ENCODE data around the gene C1QTNF12. TPM values are rescaled to one million over a fixed set of nuclear protein-coding genes. Genes with fewer than 3 reads are reported as not detected.

Gene C1QTNF12
- polyA plus RNA-seq, 1 of the 3 experiments (the other 2 are of a cell fraction), result 0.59 TPM

GRCh38 chr1:1262758-1263157 is 16.2 kb upstream of the C1QTNF12 start:
- Histone ChIP-seq H3K9me3 (no peaks in the 10 kb centered on the region), H3K9me2 (no peaks in the 10 kb centered on the region), H4K20me1 (ENCODE audit: insufficient read depth) (peaks cover 53% of the 10 kb centered on the region), H3K4me3 (ENCODE audit: low read depth in 2 of 2, low read length in 1 of 2) (no peak overlapping the region), H3F3A (replicated peaks; ENCODE audit: insufficient read depth) (peaks cover 17% of the 10 kb centered on the region), H3K4me2 (no peak overlapping the region), H3K27me3 (ENCODE audit: insufficient read depth) (no peaks in the 10 kb centered on the region), H3K79me2 (ENCODE audit: insufficient read depth) (peaks cover 54% of the 10 kb centered on the region), H3K36me3 (replicated peaks in 1 of 2; ENCODE audit: control insufficient read depth in 1 of 2, insufficient read depth in 2 of 2, low read length in 1 of 2) (peaks cover 19 to 58% of the 10 kb centered on the region in 2 experiments), H2AFZ (ENCODE audit: low read depth) (no peak overlapping the region), H3K4me1 (ENCODE audit: control insufficient read depth in 1 of 2, insufficient read depth in 2 of 2, low read depth in 1 of 2, low read length in 1 of 2) (peaks cover 0 to 4% of the 10 kb centered on the region in 2 experiments; a peak in 2 of 4 replicates), H3K27ac (ENCODE audit: low read depth in 2 of 2, low read length in 1 of 2) (no peak overlapping the region), H3K9ac (no peak overlapping the region)
- DNase-seq, result no peak
- 100% methylated on average over 3 of the region's 8 CpGs for WGBS (ENCODE audit: low lambda C conversion rate)
- ChIA-PET CTCF (interaction anchor here (0.6 to 1.0 kb wide), 2 partner anchors 12 to 339 kb away, joined by 4 read pairs; no protein-coding TSS in a partner anchor), POLR2A (interaction anchor here (0.7 kb wide), 1 partner anchor 142 kb away, joined by 3 read pairs; no protein-coding TSS in a partner anchor)
- TF ChIP-seq FOXM1 (IDR thresholded peaks at IDR 0.05; ENCODE audit: low read depth) (no peak), GABPA (IDR thresholded peaks at IDR 0.05; ENCODE audit: low read depth) (no peak), EZH2phosphoT487 (IDR thresholded peaks at IDR 0.05; ENCODE audit: borderline replicate concordance, low read depth) (no peak), JUND (IDR thresholded peaks at IDR 0.05) (no peak)
- TF ChIP-seq, protein P1, sequence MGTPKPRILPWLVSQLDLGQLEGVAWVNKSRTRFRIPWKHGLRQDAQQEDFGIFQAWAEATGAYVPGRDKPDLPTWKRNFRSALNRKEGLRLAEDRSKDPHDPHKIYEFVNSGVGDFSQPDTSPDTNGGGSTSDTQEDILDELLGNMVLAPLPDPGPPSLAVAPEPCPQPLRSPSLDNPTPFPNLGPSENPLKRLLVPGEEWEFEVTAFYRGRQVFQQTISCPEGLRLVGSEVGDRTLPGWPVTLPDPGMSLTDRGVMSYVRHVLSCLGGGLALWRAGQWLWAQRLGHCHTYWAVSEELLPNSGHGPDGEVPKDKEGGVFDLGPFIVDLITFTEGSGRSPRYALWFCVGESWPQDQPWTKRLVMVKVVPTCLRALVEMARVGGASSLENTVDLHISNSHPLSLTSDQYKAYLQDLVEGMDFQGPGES (IDR thresholded peaks at IDR 0.05; ENCODE audit: low read depth, low read length), result no peak

- POLR2A ChIA-PET, result interaction anchor here (0.7 kb wide), 1 partner anchor 141 kb away, joined by 3 read pairs; no protein-coding TSS in a partner anchor
- 94% methylated on average over 15 of the region's 17 CpGs for WGBS (ENCODE audit: low lambda C conversion rate)
- Histone ChIP-seq H3K9ac (no peak overlapping the region), H3F3A (replicated peaks; ENCODE audit: insufficient read depth) (peaks cover 17% of the 10 kb centered on the region), H3K9me3 (no peaks in the 10 kb centered on the region), H2AFZ (ENCODE audit: low read depth) (no peak overlapping the region), H3K36me3 (replicated peaks in 1 of 2; ENCODE audit: control insufficient read depth in 1 of 2, insufficient read depth in 2 of 2, low read length in 1 of 2) (peaks cover 19 to 52% of the 10 kb centered on the region in 2 experiments), H3K27ac (ENCODE audit: low read depth in 2 of 2, low read length in 1 of 2) (no peak overlapping the region), H3K27me3 (ENCODE audit: insufficient read depth) (no peaks in the 10 kb centered on the region), H3K4me3 (ENCODE audit: low read depth in 2 of 2, low read length in 1 of 2) (no peak overlapping the region), H4K20me1 (ENCODE audit: insufficient read depth) (peaks cover 50% of the 10 kb centered on the region), H3K79me2 (ENCODE audit: insufficient read depth) (peaks cover 48% of the 10 kb centered on the region), H3K9me2 (no peaks in the 10 kb centered on the region), H3K4me1 (ENCODE audit: control insufficient read depth in 1 of 2, insufficient read depth in 2 of 2, low read depth in 1 of 2, low read length in 1 of 2) (peaks cover 0 to 4% of the 10 kb centered on the region in 2 experiments; a peak in 2 of 4 replicates), H3K4me2 (no peak overlapping the region)
- TF ChIP-seq YY1 (IDR thresholded peaks at IDR 0.05; ENCODE audit: low read depth) (no peak), USF2 (IDR thresholded peaks at IDR 0.05; ENCODE audit: borderline replicate concordance, low read depth, low read length) (no peak), JUND (IDR thresholded peaks at IDR 0.05) (no peak), NRF1 (IDR thresholded peaks at IDR 0.05; ENCODE audit: low read depth, low read length) (no peak), FOXJ3 (CRISPR knock-in tag; IDR thresholded peaks at IDR 0.05) (no peak), REST (IDR thresholded peaks at IDR 0.05; ENCODE audit: low read depth, low read length) (no peak), EZH2phosphoT487 (IDR thresholded peaks at IDR 0.05; ENCODE audit: borderline replicate concordance, low read depth) (no peak), MEF2A (IDR thresholded peaks at IDR 0.05; ENCODE audit: borderline replicate concordance, low read depth) (no peak), GABPA (IDR thresholded peaks at IDR 0.05; ENCODE audit: low read depth) (no peak)
- TF ChIP-seq, protein P2, sequence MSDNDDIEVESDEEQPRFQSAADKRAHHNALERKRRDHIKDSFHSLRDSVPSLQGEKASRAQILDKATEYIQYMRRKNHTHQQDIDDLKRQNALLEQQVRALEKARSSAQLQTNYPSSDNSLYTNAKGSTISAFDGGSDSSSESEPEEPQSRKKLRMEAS (IDR thresholded peaks at IDR 0.05; ENCODE audit: low read depth), result no peak
- TF ChIP-seq, protein P3, sequence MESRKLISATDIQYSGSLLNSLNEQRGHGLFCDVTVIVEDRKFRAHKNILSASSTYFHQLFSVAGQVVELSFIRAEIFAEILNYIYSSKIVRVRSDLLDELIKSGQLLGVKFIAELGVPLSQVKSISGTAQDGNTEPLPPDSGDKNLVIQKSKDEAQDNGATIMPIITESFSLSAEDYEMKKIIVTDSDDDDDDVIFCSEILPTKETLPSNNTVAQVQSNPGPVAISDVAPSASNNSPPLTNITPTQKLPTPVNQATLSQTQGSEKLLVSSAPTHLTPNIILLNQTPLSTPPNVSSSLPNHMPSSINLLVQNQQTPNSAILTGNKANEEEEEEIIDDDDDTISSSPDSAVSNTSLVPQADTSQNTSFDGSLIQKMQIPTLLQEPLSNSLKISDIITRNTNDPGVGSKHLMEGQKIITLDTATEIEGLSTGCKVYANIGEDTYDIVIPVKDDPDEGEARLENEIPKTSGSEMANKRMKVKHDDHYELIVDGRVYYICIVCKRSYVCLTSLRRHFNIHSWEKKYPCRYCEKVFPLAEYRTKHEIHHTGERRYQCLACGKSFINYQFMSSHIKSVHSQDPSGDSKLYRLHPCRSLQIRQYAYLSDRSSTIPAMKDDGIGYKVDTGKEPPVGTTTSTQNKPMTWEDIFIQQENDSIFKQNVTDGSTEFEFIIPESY (IDR thresholded peaks at IDR 0.05; ENCODE audit: borderline replicate concordance, low read depth), result no peak
- TF ChIP-seq, protein P1 (IDR thresholded peaks at IDR 0.05; ENCODE audit: low read depth, low read length), result no peak
- CTCF ChIA-PET, result interaction anchor here (0.6 kb wide), 1 partner anchor 339 kb away, joined by 4 read pairs; no protein-coding TSS in a partner anchor
- no peak for DNase-seq
These were observed 15.5 kb upstream of the C1QTNF12 start for GRCh38 chr1:1262071-1262470.

Measured in SK-N-SH (cell line).